DMS79 (cell line): ENCODE measurements around the gene ACVR2A.

ENCODE experiments used
- DNase-seq: peaks from one replicate; lab custom pipeline; 2025; lab: John Stamatoyannopoulos, UW

The ACVR2A gene

DNA sequence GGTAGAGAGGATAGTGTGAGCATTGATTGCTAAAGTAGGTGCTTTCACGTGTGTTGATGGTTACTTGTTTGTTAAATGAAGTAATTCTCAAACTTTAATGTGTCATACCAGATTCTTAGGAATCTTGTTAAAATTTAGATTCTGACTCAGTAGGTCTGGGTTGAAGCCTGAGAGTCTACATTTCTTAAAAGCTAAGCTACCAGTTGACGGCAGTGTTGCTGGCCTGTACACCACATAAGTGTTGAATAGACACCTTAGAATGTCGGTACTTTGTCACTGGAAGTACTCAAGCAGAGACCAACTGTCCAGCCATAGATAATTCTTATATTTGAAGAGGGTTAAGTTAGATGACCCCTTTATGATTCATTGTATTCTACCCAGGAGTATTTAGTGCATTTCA lies 79.8 kb downstream of the ACVR2A start:
- DNase-seq: no peak

DNA sequence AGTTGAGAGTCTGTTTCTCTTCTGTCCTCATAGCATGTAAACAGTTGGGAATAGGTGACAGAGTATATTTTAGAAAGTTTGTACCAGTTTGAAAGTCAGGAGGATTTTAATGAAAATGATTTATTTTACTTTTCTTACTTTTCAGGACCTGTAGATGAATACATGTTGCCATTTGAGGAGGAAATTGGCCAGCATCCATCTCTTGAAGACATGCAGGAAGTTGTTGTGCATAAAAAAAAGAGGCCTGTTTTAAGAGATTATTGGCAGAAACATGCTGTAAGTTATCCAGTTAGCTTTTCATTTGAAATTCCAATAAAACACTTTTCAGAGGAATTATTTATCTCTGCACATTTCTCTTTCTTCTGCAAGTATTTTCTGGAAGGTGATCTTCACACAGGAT lies 81.1 kb downstream of the ACVR2A start:
- DNase-seq: no peak

DNA sequence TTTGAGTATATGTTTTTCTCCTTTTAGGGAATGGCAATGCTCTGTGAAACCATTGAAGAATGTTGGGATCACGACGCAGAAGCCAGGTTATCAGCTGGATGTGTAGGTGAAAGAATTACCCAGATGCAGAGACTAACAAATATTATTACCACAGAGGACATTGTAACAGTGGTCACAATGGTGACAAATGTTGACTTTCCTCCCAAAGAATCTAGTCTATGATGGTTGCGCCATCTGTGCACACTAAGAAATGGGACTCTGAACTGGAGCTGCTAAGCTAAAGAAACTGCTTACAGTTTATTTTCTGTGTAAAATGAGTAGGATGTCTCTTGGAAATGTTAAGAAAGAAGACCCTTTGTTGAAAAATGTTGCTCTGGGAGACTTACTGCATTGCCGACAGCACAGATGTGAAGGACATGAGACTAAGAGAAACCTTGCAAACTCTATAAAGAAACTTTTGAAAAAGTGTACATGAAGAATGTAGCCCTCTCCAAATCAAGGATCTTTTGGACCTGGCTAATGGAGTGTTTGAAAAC lies 82.3 kb downstream of the ACVR2A start:
- no peak for DNase-seq

DNA sequence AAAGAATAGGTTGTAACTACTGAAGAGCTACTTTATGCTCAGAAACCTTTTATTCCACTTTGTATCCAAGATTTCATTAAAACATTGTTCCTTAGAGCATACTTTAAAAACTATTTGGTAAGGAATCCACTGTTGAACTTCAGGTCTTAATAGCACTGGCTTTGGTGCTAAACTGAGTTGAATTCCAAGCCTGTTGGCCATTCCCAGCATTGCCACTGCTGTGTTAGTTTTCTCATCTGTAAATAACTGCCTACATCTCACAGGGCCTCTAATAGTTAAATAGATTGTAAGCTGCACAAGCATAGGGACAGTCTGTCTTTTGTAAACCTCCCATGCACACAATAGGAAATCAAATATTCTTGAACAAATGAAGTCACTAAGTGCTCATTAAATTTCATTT lies 89.1 kb downstream of the ACVR2A start:
- no peak for DNase-seq

DNA sequence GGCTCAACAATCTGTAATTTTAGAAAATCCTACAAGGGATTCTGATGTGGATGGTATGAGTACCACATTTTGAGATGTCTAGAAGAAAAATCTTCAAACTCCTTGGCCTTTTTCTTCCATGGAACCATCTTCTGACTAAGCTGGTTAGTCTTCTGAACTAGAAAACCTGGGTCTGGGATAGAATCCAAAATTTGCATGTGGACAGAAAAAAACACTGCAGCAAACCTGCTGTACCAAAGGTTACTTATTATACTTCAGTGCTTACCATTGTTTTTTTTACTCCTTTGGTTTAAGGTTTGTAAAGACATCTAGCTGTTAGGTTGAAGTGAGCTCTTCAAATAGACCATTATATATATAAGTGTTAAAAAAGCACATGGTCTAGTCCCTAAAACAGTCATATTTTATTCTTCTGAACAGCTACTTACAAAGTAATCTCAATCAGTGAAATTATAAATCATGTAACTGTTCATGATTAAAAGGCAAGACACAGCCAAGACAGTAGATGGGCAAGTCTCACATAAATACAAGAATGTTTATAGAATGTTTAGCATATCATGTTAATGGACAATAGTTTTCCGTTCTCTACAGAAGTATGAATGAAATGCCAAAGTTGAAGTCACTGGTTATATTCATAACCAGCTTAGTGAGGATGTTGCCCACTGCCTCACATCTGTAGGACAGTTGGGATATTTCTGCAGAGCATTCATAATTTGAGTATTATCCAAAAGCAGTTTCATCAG lies 90.2 kb downstream of the ACVR2A start:
- no peak for DNase-seq

DNA sequence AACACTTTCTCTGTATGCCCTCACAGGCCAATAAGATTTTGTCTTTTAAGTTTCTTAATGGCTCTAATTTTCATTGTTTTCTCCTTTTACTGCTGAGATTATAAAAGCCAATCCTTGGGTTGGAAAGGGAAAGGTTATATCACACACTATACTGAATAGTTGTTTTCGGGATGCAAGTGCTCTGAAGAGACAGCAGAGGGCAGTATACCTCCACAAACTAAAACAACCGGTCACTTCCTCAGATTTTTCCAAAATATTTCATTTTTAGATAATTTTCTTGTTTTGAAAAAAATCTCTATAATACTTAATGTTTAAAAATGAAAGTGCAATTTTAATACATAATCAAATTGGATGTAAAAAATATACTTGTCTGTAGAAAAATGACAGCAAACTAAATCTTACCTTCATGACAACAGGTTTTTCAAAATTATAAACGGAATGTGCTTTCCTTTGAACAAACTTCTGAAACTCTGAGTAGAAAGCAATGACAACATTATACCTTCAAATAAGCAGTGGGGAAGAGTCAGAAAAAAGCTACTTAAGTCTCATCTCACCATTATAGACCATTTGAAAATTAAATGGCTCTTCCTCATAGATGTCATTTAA lies 93.0 kb downstream of the ACVR2A start:
- no peak for DNase-seq

DNA sequence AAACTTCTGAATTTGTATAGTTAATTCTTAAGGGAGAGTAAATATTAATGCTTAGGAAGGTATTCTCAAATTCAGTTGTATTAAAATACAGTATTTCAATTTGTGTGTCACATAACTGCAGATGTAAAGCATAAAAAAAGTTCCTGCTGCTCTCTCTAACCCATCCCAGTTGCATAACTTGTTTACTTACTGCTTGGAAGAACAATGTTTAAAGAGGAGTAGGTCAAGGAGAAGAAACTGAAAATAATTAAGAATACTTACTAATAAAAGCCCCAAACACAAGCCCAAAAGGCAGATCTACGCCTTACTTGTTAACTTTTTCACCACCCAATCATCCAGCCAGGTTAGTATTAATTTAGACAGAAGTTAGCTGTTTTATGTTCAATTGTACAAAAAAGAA lies 94.5 kb downstream of the ACVR2A start:
- DNase-seq: no peak

DNA sequence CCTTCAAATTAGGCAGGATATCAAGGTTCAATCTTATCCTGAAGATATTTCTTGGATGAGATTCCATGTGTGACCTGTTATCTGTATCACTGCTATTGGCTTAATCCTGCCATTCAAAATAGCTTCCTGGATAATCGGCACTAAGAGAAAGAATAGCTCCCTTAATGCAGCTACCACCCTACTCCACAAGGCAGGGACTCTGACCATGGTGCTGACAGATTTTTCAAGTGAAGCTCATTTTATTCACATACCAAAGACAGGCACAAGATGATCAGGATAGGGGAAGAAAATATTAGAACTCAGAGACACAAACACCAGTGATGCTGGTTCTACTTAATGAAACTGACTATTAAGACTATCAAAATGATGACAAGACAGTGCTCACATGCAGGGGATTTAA lies 100.8 kb downstream of the ACVR2A start:
- no peak for DNase-seq

DNA sequence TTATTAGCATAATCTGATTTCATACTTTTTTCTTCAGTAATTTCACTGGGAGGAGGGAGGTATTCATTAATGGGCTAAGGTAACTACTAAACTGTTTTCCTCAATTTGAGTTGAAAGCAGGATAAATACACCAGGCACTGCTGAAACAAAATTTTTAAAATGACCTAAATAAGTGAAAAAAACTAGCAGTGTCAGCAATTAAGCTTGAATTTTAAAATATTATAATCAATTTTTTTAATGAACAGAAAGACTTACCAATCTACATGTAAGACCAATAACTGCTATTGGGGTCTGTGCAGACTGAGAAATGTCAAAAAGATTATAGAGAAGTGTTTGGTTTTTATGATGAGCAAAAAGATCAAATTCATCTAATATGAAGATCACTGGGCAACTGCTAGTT lies 107.3 kb downstream of the ACVR2A start:
- no peak for DNase-seq

DNA sequence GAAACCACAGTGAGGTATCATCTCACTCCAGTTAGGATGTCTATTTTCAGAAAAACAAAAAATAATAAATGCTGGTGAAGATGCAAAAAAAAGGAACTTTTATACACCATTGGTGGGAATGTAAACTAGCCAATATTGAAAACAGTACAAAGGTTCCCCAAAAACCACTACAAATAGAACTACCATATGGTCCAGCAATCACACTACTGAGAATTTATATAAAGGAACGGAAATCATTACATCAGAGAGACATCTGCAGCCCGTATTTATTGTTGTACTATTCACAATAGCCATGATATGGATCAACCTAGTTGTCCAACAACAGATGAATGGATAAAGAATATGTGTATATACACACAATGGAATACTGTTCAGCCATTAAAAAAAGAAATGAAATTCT lies 123.7 kb downstream of the ACVR2A start:
- no peak for DNase-seq

DNA sequence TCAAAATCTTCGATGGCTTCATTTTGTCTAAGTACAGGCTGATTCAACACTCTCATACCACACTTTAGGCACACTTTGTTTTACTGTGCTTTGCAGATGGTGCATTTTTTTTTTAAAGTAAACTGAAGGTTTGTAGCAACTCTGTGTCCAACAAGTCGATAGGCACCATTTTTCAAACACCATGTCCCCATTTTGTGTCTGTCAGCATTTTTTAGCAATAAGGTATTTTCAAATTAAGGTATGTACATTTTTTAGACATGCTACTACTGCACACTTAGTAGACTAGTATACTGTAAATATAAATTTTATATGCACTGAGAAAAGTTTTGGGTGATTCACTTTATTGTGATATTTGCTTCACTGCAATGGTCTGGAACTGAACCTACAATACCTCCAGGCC lies 131.3 kb downstream of the ACVR2A start:
- DNase-seq: no peak

DNA sequence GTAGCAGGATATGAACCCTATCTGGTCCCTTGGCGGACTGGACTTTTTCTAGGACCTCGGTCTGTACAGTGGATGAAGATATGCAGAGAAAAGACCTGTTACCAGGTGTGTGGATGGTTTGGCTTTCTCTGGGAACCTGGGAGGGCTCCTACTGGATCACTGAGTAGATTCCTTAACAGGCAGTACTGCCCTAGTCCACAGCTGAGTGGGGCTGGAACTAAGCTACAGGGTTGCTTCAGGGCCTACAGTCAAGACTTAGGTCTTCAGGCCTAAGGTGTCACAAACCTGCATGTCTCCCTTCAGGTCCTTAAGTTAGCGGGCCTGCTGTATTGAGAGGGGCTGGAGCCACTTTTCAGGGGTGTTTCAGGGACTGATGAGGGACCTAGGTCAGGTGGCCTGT lies 132.8 kb downstream of the ACVR2A start:
- DNase-seq: no peak
